ENCODE data around the gene ADGRF1. TPM values are rescaled to one million over a fixed set of nuclear protein-coding genes. Genes with fewer than 3 reads are reported as not detected.

Gene ADGRF1
- polyA plus RNA-seq, 2 of the 4 experiments (the other 2 are of a cell fraction) = 0.01 TPM; not detected in 1

- ATAC-seq = no peak
- H3K4me3 ChIP-seq = no peak overlapping the region
- no peaks in the 10 kb centered on the region for H3K9me3 ChIP-seq
- H3K27ac ChIP-seq = no peak overlapping the region
- no peak for FAIRE-seq
- ChIA-PET POLR2A (no interaction called here), CTCF (interaction anchor here (1.2 to 2.2 kb wide), 3 partner anchors 9 to 195 kb away, joined by 4 to 11 read pairs (median 9); no protein-coding TSS in a partner anchor)
- peaks cover 15% of the 10 kb centered on the region for H3K4me1 ChIP-seq
- 96% methylated on average over 1 of the region's 1 CpG for WGBS (ENCODE audit: missing lambda C conversion rate)
- no peak for TF ChIP-seq RARB (CRISPR knock-in tag; IDR thresholded peaks at IDR 0.05)
- no peak for TF ChIP-seq KDM5A (IDR thresholded peaks at IDR 0.05)
- TF ChIP-seq JUNB (IDR thresholded peaks at IDR 0.05) = no peak
- no peak for TF ChIP-seq MAZ (IDR thresholded peaks at IDR 0.05; ENCODE audit: borderline replicate concordance, low read depth, low read length)
- TF ChIP-seq BCL3 (IDR thresholded peaks at IDR 0.05) = no peak
- no peak for TF ChIP-seq MAFK (IDR thresholded peaks at IDR 0.05; ENCODE audit: partially characterized antibody)
- TF ChIP-seq NPAS2 (CRISPR knock-in tag; IDR thresholded peaks at IDR 0.05; ENCODE audit: borderline replicate concordance) = no peak
- TF ChIP-seq TFCP2L1 (CRISPR knock-in tag; IDR thresholded peaks at IDR 0.05) = no peak
- TF ChIP-seq FOSL2 (IDR thresholded peaks at IDR 0.05) = no peak
- no peak for TF ChIP-seq FOSL2 (CRISPR knock-in tag; IDR thresholded peaks at IDR 0.05)
- no peak for TF ChIP-seq ZC3H11A (IDR thresholded peaks at IDR 0.05)
- TF ChIP-seq NFE2L2 (conservative IDR thresholded peaks at IDR 0.05; ENCODE audit: low read length) = no peak
- no peak for TF ChIP-seq TP53 (CRISPR knock-in tag; IDR thresholded peaks at IDR 0.05)
- TF ChIP-seq POLR2A (IDR thresholded peaks at IDR 0.05; ENCODE audit: low read length) = no peak
- no peak for TF ChIP-seq CTCF (IDR thresholded peaks at IDR 0.05)
- TF ChIP-seq ELK1 (IDR thresholded peaks at IDR 0.05; ENCODE audit: low read depth, low read length) = no peak
- TF ChIP-seq HEYL (CRISPR knock-in tag; IDR thresholded peaks at IDR 0.05) = no peak
- no peak overlapping the region for H3K4me2 ChIP-seq
- no peak for DNase-seq (ENCODE audit: low read depth in 1 of 2, low spot score in 1 of 2)
These were observed 1.2 kb upstream of the ADGRF1 start for GRCh38 chr6:47043286-47043685.

GRCh38 chr6:47041741-47042140 lies 391 bp downstream of the ADGRF1 start:
- DNase-seq (ENCODE audit: low read depth in 1 of 2, low spot score in 1 of 2) = no peak
- CTCF ChIA-PET = interaction anchor here (1.3 to 2.2 kb wide), 2 partner anchors 50 to 193 kb away, joined by 4 to 11 read pairs; no protein-coding TSS in a partner anchor
- Histone ChIP-seq H3K27ac (no peak overlapping the region), H3K9me3 (no peaks in the 10 kb centered on the region), H3K4me1 (peaks cover 10% of the 10 kb centered on the region), H3K4me3 (no peak overlapping the region), H3K4me2 (no peak overlapping the region)
- TF ChIP-seq ZNF302 (CRISPR knock-in tag; IDR thresholded peaks at IDR 0.05) (no peak), MYC (IDR thresholded peaks at IDR 0.05; ENCODE audit: borderline replicate concordance, low read length) (no peak), PBX3 (IDR thresholded peaks at IDR 0.05) (no peak), SREBF2 (IDR thresholded peaks at IDR 0.05) (no peak), HES2 (IDR thresholded peaks at IDR 0.05) (no peak), CBX2 (IDR thresholded peaks at IDR 0.05; ENCODE audit: borderline replicate concordance, low read depth) (no peak), RCOR1 (IDR thresholded peaks at IDR 0.05; ENCODE audit: low read depth, low read length) (no peak), EP300 (IDR thresholded peaks at IDR 0.05) (no peak), RAD21 (conservative IDR thresholded peaks at IDR 0.05 in 1 of 2, IDR thresholded peaks at IDR 0.05 in 1 of 2) (no peak), PHF8 (IDR thresholded peaks at IDR 0.05; ENCODE audit: borderline replicate concordance, low read depth) (no peak), CHD2 (IDR thresholded peaks at IDR 0.05; ENCODE audit: low read length, partially characterized antibody) (no peak), POLR2A (IDR thresholded peaks at IDR 0.05; ENCODE audit: low read length) (no peak), HOXB5 (CRISPR knock-in tag; IDR thresholded peaks at IDR 0.05) (no peak), MAZ (IDR thresholded peaks at IDR 0.05; ENCODE audit: borderline replicate concordance, low read depth, low read length) (no peak), ELK1 (IDR thresholded peaks at IDR 0.05; ENCODE audit: low read depth, low read length) (no peak), KDM5A (IDR thresholded peaks at IDR 0.05) (no peak), HDAC2 (IDR thresholded peaks at IDR 0.05) (no peak), EHF (CRISPR knock-in tag; IDR thresholded peaks at IDR 0.05) (no peak), E2F6 (IDR thresholded peaks at IDR 0.05; ENCODE audit: borderline replicate concordance, low read depth) (no peak)
- POLR2A ChIA-PET = no interaction called here
- WGBS (ENCODE audit: missing lambda C conversion rate) = 94% methylated on average over 2 of the region's 2 CpGs
- no peak for FAIRE-seq
- no peak for ATAC-seq

Measured in A549 (cell line).